Loucy (cell line): ENCODE measurements around the gene MINK1.

ENCODE experiments used
- H2AFZ ChIP-seq: fragments of 200-600 bp; sonication (generic); 2 replicates; pipeline ENCODE4 v1.6.0; 2016; ENCODE audit warnings: antibody characterized with exemption, mild to moderate bottlenecking, low read length, moderate library complexity
- H3F3A ChIP-seq: fragments of 200-600 bp; 2 replicates; pipeline ENCODE4 v1.6.0; 2016; ENCODE audit warnings: antibody characterized with exemption, low read depth, mild to moderate bottlenecking
- H3K27me3 ChIP-seq: fragments of 200-600 bp; sonication (generic); 2 replicates; pipeline ENCODE4 v1.6.1; 2014; ENCODE audit warnings: low read length, mild to moderate bottlenecking; ENCODE audit not compliant: insufficient read depth, poor library complexity, severe bottlenecking
- H3K36me3 ChIP-seq: fragments of 200-600 bp; sonication (generic); 2 replicates; pipeline ENCODE4 v1.6.1; 2016; ENCODE audit warnings: low read length; ENCODE audit not compliant: insufficient read depth
- H3K4me1 ChIP-seq: fragments of 200-600 bp; sonication (generic); 2 replicates; pipeline ENCODE4 v1.5.1; 2014; ENCODE audit warnings: low read length, mild to moderate bottlenecking; ENCODE audit not compliant: insufficient read depth, poor library complexity, severe bottlenecking
- H3K4me2 ChIP-seq: fragments of 200-600 bp; sonication (generic); 2 replicates; pipeline ENCODE4 v1.6.0; 2014; ENCODE audit warnings: antibody characterized with exemption, low read length, low read depth, mild to moderate bottlenecking; ENCODE audit not compliant: poor library complexity, severe bottlenecking
- H3K4me3 ChIP-seq: fragments of 200-600 bp; sonication (generic); 2 replicates; pipeline ENCODE4 v1.5.1; 2014; ENCODE audit warnings: low read length, mild to moderate bottlenecking, mixed read lengths; ENCODE audit not compliant: poor library complexity, severe bottlenecking
- H3K79me2 ChIP-seq: fragments of 200-600 bp; sonication (generic); 2 replicates; pipeline ENCODE4 v1.6.1; 2014; ENCODE audit warnings: low read length; ENCODE audit not compliant: insufficient read depth
- H3K9ac ChIP-seq: fragments of 200-600 bp; sonication (generic); 2 replicates; pipeline ENCODE4 v1.6.0; 2014; ENCODE audit warnings: mild to moderate bottlenecking, low read depth, low read length, moderate library complexity; ENCODE audit not compliant: poor library complexity, severe bottlenecking
- H3K9me2 ChIP-seq: fragments of 200-600 bp; sonication (generic); replicated peaks from 2 replicates; pipeline ENCODE4 v1.6.1; 2016; ENCODE audit warnings: low read depth, low read length, mixed read lengths
- H3K9me3 ChIP-seq: fragments of 200-600 bp; sonication (generic); 2 replicates; pipeline ENCODE4 v1.6.1; 2014; ENCODE audit warnings: mild to moderate bottlenecking, antibody characterized with exemption, low read length, low read depth; ENCODE audit not compliant: insufficient read depth
- H4K20me1 ChIP-seq: fragments of 200-600 bp; sonication (generic); 2 replicates; pipeline ENCODE4 v1.6.0; 2014; ENCODE audit warnings: antibody characterized with exemption, low read length, mild to moderate bottlenecking; ENCODE audit not compliant: insufficient read depth, poor library complexity, severe bottlenecking
- EZH2phosphoT487 ChIP-seq: fragments of 200-600 bp; IDR thresholded peaks from 2 replicates; pipeline ENCODE4 v1.6.1; 2018; ENCODE audit warnings: antibody characterized with exemption, mild to moderate bottlenecking, moderate library complexity, borderline replicate concordance
- TF ChIP-seq, protein P1 (sequence below): fragments of 200-600 bp; sonication (generic); conservative IDR thresholded peaks from 2 replicates; pipeline ENCODE4 v1.5.1; 2014; ENCODE audit warnings: mild to moderate bottlenecking, antibody characterized with exemption, low read length

The MINK1 gene

DNA sequence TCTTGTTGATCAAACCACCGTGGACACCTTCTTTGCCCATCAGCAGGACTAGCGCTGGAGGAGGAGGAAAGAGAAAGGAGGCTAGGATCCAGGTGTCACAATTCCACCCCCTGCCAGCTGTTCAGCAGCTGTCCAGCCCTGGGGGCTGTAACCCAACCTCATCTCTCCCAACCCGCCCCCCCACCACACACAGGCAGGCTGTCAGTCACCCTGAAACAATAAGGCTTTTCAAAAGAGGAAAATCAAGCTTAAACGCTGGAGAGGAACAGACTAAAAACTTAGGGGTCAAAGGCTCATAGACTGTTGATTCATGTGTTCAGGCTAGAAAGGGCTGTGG, 112.8 kb downstream of the MINK1 start:
- H3K9me3 ChIP-seq: no peaks in the 10 kb centered on the region
- H3K9ac ChIP-seq: peak overlapping the region; percentile 99
- H2AFZ ChIP-seq: no peak overlapping the region
- H3K79me2 ChIP-seq: peaks cover 84% of the 10 kb centered on the region
- peaks cover 14% of the 10 kb centered on the region for H3K27me3 ChIP-seq
- H3F3A ChIP-seq: peaks cover 44% of the 10 kb centered on the region
- H4K20me1 ChIP-seq: peaks cover 71% of the 10 kb centered on the region
- peaks cover 47% of the 10 kb centered on the region for H3K36me3 ChIP-seq
- TF ChIP-seq, protein P1, sequence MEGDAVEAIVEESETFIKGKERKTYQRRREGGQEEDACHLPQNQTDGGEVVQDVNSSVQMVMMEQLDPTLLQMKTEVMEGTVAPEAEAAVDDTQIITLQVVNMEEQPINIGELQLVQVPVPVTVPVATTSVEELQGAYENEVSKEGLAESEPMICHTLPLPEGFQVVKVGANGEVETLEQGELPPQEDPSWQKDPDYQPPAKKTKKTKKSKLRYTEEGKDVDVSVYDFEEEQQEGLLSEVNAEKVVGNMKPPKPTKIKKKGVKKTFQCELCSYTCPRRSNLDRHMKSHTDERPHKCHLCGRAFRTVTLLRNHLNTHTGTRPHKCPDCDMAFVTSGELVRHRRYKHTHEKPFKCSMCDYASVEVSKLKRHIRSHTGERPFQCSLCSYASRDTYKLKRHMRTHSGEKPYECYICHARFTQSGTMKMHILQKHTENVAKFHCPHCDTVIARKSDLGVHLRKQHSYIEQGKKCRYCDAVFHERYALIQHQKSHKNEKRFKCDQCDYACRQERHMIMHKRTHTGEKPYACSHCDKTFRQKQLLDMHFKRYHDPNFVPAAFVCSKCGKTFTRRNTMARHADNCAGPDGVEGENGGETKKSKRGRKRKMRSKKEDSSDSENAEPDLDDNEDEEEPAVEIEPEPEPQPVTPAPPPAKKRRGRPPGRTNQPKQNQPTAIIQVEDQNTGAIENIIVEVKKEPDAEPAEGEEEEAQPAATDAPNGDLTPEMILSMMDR: no peak
- TF ChIP-seq EZH2phosphoT487: no peak
- peaks cover 58% of the 10 kb centered on the region for H3K4me1 ChIP-seq
- H3K4me3 ChIP-seq: peak overlapping the region; percentile 90
- H3K4me2 ChIP-seq: peak overlapping the region; percentile 96
- H3K9me2 ChIP-seq: no peaks in the 10 kb centered on the region

GRCh38 chr17:4946312-4946976, 113.3 kb downstream of the MINK1 start:
- Histone ChIP-seq H3K4me1 (peaks cover 58% of the 10 kb centered on the region), H3K9ac (peak overlapping the region; percentile 99), H3K4me3 (peak overlapping the region; percentile 90), H4K20me1 (peaks cover 65% of the 10 kb centered on the region), H3K79me2 (peaks cover 84% of the 10 kb centered on the region), H3F3A (peaks cover 44% of the 10 kb centered on the region), H3K27me3 (peaks cover 14% of the 10 kb centered on the region), H3K9me2 (no peaks in the 10 kb centered on the region), H2AFZ (no peak overlapping the region), H3K4me2 (peak overlapping the region; percentile 96), H3K9me3 (no peaks in the 10 kb centered on the region), H3K36me3 (peaks cover 47% of the 10 kb centered on the region)
- TF ChIP-seq, protein P1: no peak
- no peak for TF ChIP-seq EZH2phosphoT487

- TF ChIP-seq EZH2phosphoT487: no peak
- TF ChIP-seq, protein P1: no peak
- peaks cover 14% of the 10 kb centered on the region for H3K27me3 ChIP-seq
- H3K4me2 ChIP-seq: peak overlapping the region; percentile 96
- H3K36me3 ChIP-seq: peaks cover 47% of the 10 kb centered on the region
- H3K9ac ChIP-seq: peak overlapping the region; percentile 99
- no peak overlapping the region for H2AFZ ChIP-seq
- peaks cover 60% of the 10 kb centered on the region for H4K20me1 ChIP-seq
- H3K9me3 ChIP-seq: no peaks in the 10 kb centered on the region
- no peaks in the 10 kb centered on the region for H3K9me2 ChIP-seq
- H3K4me1 ChIP-seq: peaks cover 57% of the 10 kb centered on the region
- H3K79me2 ChIP-seq: peaks cover 82% of the 10 kb centered on the region
- H3F3A ChIP-seq: peaks cover 44% of the 10 kb centered on the region
- peak overlapping the region; percentile 90 for H3K4me3 ChIP-seq
Measured at GRCh38 chr17:4947010-4947410, 113.9 kb downstream of the MINK1 start.
